ENCODE measurements around the gene KIF6. TPM values are rescaled to one million over a fixed set of nuclear protein-coding genes. Genes with fewer than 3 reads are reported as not detected.

KIF6 gene
- polyA plus RNA-seq, 1 donor (not counting 4 experiments of a cell fraction or from before 2014, with no cell fraction given), result 0.14 TPM

DNA sequence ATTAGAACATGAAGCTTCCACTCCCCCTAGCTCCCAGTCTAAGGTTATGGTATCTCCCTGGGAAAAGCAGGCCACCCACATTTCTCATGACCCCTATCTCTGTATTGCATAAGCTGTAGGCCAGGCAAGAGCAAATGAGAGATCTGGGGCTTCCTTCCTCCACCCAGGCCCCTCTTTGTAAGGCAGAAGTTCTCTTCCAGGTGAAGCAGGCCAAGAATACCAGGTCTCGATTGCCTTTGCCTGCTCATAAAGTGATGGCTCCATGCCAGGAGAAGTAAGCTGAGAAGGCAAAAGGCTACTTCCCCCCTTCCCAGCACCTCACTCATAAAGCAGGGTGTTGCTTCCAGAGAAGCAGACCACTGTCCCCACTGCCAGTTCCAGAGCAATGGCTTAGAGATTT is 258.6 kb downstream of the KIF6 start:
- Histone ChIP-seq H3K36me3 (ENCODE audit: control insufficient read depth in 2 of 2, extremely low read depth in 1 of 2, insufficient read depth in 2 of 2, low read length in 2 of 2) (no peaks in the 10 kb centered on the region), H3K79me2 (ENCODE audit: control insufficient read depth, insufficient read depth, low read length) (no peaks in the 10 kb centered on the region), H3K9me3 (ENCODE audit: control insufficient read depth, low read depth, low read length) (no peaks in the 10 kb centered on the region), H3K9me1 (ENCODE audit: control insufficient read depth, extremely low read depth, insufficient read depth, low read length) (no peaks in the 10 kb centered on the region), H3K27ac (ENCODE audit: control insufficient read depth, insufficient read depth, low read length) (no peak overlapping the region), H2AFZ (ENCODE audit: control insufficient read depth, low read length) (no peak overlapping the region), H4K20me1 (ENCODE audit: control insufficient read depth, extremely low read depth, insufficient read depth, low read length) (no peaks in the 10 kb centered on the region), H3K9ac (ENCODE audit: control insufficient read depth, extremely low read depth, insufficient read depth, low read length) (no peak overlapping the region), H3K4me3 (ENCODE audit: control insufficient read depth in 2 of 3, extremely low read depth in 1 of 3, insufficient read depth in 2 of 3, low read depth in 1 of 3, low read length in 3 of 3) (no peak overlapping the region), H3K27me3 (ENCODE audit: control insufficient read depth, extremely low read depth, insufficient read depth, low read length) (no peaks in the 10 kb centered on the region), H3K4me1 (ENCODE audit: control insufficient read depth, extremely low read depth, insufficient read depth, low read length) (no peaks in the 10 kb centered on the region), H3K4me2 (ENCODE audit: control insufficient read depth, extremely low read depth, insufficient read depth, low read depth, low read length) (no peak overlapping the region)
- TF ChIP-seq, protein P1, sequence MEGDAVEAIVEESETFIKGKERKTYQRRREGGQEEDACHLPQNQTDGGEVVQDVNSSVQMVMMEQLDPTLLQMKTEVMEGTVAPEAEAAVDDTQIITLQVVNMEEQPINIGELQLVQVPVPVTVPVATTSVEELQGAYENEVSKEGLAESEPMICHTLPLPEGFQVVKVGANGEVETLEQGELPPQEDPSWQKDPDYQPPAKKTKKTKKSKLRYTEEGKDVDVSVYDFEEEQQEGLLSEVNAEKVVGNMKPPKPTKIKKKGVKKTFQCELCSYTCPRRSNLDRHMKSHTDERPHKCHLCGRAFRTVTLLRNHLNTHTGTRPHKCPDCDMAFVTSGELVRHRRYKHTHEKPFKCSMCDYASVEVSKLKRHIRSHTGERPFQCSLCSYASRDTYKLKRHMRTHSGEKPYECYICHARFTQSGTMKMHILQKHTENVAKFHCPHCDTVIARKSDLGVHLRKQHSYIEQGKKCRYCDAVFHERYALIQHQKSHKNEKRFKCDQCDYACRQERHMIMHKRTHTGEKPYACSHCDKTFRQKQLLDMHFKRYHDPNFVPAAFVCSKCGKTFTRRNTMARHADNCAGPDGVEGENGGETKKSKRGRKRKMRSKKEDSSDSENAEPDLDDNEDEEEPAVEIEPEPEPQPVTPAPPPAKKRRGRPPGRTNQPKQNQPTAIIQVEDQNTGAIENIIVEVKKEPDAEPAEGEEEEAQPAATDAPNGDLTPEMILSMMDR (optimal IDR thresholded peaks at IDR 0.05 in 1 of 3, IDR thresholded peaks at IDR 0.05 in 1 of 3, conservative IDR thresholded peaks at IDR 0.05 in 1 of 3; ENCODE audit: extremely low read depth in 1 of 3, insufficient read depth in 2 of 3, low read length in 3 of 3), result no peak
- no peak for DNase-seq (ENCODE audit: low read depth, low spot score)
- dilution Hi-C loops (cut with MboI; ENCODE audit: extremely low pct_ligation_motif_present, low sequenced_read_pairs), result no loop called here
- no peak for FAIRE-seq

DNA sequence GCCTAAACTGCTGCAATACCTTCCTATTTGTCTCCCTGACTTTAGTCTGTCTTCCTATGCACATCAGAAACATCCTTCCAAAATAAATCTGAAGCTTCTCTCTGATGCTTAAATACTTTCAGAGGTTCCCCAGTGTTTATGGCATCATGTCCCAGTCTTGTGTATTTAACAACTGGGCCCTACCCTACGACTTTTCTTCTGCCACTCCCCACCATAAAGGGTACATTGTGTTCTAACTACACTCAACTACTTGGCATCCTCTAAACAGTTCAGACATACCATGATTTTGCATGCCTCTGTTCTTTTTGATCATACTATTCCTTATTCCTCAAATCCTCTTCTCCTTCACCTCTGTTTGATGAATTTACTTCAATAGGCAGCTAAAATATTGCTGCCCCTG is 259.7 kb downstream of the KIF6 start:
- H3K36me3 ChIP-seq (ENCODE audit: control insufficient read depth in 2 of 2, extremely low read depth in 1 of 2, insufficient read depth in 2 of 2, low read length in 2 of 2), result no peaks in the 10 kb centered on the region
- H3K79me2 ChIP-seq (ENCODE audit: control insufficient read depth, insufficient read depth, low read length), result no peaks in the 10 kb centered on the region
- H2AFZ ChIP-seq (ENCODE audit: control insufficient read depth, low read length), result no peak overlapping the region
- no peaks in the 10 kb centered on the region for H3K9me1 ChIP-seq (ENCODE audit: control insufficient read depth, extremely low read depth, insufficient read depth, low read length)
- no peak for TF ChIP-seq EZH2 (IDR thresholded peaks at IDR 0.05; ENCODE audit: low read length)
- TF ChIP-seq, protein P1 (optimal IDR thresholded peaks at IDR 0.05 in 1 of 3, IDR thresholded peaks at IDR 0.05 in 1 of 3, conservative IDR thresholded peaks at IDR 0.05 in 1 of 3; ENCODE audit: extremely low read depth in 1 of 3, insufficient read depth in 2 of 3, low read length in 3 of 3), result no peak
- dilution Hi-C loops (cut with MboI; ENCODE audit: extremely low pct_ligation_motif_present, low sequenced_read_pairs), result no loop called here
- H3K27me3 ChIP-seq (ENCODE audit: control insufficient read depth, extremely low read depth, insufficient read depth, low read length), result no peaks in the 10 kb centered on the region
- no peak overlapping the region for H3K27ac ChIP-seq (ENCODE audit: control insufficient read depth, insufficient read depth, low read length)
- no peak for FAIRE-seq
- no peak overlapping the region for H3K4me3 ChIP-seq (ENCODE audit: control insufficient read depth in 2 of 3, extremely low read depth in 1 of 3, insufficient read depth in 2 of 3, low read depth in 1 of 3, low read length in 3 of 3)
- no peaks in the 10 kb centered on the region for H3K9me3 ChIP-seq (ENCODE audit: control insufficient read depth, low read depth, low read length)
- no peak overlapping the region for H3K4me2 ChIP-seq (ENCODE audit: control insufficient read depth, extremely low read depth, insufficient read depth, low read depth, low read length)
- no peak overlapping the region for H3K9ac ChIP-seq (ENCODE audit: control insufficient read depth, extremely low read depth, insufficient read depth, low read length)
- H4K20me1 ChIP-seq (ENCODE audit: control insufficient read depth, extremely low read depth, insufficient read depth, low read length), result no peaks in the 10 kb centered on the region
- no peaks in the 10 kb centered on the region for H3K4me1 ChIP-seq (ENCODE audit: control insufficient read depth, extremely low read depth, insufficient read depth, low read length)
- no peak for DNase-seq (ENCODE audit: low read depth, low spot score)
